Measurements from ENCODE around the gene SRD5A1.

SRD5A1 gene

DNA sequence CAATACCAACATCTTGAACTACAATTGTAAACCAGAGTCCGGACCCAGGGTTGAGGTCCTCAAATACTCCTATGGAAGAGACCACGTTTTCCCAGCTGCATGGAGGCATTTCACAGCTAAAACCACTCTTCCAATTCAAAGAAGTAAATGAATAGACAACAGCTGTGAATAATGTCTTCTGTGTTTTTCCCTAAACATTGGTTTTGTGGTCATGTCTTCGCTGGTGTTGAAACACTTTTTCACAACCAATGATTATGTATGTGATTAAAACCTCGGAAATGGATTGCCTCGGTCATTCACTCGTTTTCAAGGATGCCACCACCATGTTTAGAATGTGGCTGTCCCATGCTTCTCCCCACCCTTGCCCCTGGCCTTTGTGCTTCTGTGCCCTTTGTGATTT is 70.6 kb downstream of the SRD5A1 start:
- TF ChIP-seq, protein P1, sequence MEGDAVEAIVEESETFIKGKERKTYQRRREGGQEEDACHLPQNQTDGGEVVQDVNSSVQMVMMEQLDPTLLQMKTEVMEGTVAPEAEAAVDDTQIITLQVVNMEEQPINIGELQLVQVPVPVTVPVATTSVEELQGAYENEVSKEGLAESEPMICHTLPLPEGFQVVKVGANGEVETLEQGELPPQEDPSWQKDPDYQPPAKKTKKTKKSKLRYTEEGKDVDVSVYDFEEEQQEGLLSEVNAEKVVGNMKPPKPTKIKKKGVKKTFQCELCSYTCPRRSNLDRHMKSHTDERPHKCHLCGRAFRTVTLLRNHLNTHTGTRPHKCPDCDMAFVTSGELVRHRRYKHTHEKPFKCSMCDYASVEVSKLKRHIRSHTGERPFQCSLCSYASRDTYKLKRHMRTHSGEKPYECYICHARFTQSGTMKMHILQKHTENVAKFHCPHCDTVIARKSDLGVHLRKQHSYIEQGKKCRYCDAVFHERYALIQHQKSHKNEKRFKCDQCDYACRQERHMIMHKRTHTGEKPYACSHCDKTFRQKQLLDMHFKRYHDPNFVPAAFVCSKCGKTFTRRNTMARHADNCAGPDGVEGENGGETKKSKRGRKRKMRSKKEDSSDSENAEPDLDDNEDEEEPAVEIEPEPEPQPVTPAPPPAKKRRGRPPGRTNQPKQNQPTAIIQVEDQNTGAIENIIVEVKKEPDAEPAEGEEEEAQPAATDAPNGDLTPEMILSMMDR (IDR thresholded peaks at IDR 0.05): no peak
- Histone ChIP-seq H3K4me2 (ENCODE audit: low read length) (no peak overlapping the region), H3K27me3 (ENCODE audit: control insufficient read depth, insufficient read depth, low read length) (no peaks in the 10 kb centered on the region), H2AFZ (no peak overlapping the region), H3K9me3 (ENCODE audit: control insufficient read depth, low read length) (no peaks in the 10 kb centered on the region), H3K27ac (no peak overlapping the region), H3K9ac (no peak overlapping the region), H3K4me1 (no peaks in the 10 kb centered on the region), H3K79me2 (no peaks in the 10 kb centered on the region), H3K36me3 (ENCODE audit: control insufficient read depth, insufficient read depth, low read length) (no peaks in the 10 kb centered on the region), H3K4me3 (ENCODE audit: low read depth, low read length) (no peak overlapping the region)

DNA sequence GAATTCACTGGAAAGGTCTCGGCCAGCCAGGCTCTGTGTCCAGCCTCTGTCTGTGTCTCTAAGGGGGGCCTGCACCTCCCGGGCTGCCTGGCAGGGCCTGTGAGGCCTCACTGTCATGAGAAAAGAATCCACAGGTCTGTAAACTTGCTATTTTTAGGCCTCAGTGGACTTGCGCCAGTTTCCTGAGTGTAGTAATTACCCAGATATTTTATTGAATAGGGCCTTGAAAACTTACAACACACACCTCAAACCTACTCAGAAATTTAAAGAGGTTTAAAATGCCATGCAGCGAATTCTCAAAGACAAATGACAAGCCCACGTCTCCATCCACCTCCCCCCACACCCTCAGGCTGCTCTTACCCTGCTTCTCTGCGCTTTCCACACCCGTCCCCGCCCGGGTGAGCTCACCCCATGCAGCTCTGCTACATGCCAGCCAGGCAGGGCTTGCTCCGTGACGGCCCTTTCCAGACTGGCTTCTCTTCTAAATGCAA is 71.2 kb downstream of the SRD5A1 start:
- H3K9ac ChIP-seq: no peak overlapping the region
- H3K4me3 ChIP-seq (ENCODE audit: low read depth, low read length): no peak overlapping the region
- peak overlapping the region; percentile 28 for H2AFZ ChIP-seq
- H3K27ac ChIP-seq: no peak overlapping the region
- H3K27me3 ChIP-seq (ENCODE audit: control insufficient read depth, insufficient read depth, low read length): no peaks in the 10 kb centered on the region
- H3K36me3 ChIP-seq (ENCODE audit: control insufficient read depth, insufficient read depth, low read length): no peaks in the 10 kb centered on the region
- no peaks in the 10 kb centered on the region for H3K79me2 ChIP-seq
- H3K4me1 ChIP-seq: no peaks in the 10 kb centered on the region
- H3K9me3 ChIP-seq (ENCODE audit: control insufficient read depth, low read length): no peaks in the 10 kb centered on the region
- H3K4me2 ChIP-seq (ENCODE audit: low read length): no peak overlapping the region
- TF ChIP-seq, protein P1 (IDR thresholded peaks at IDR 0.05): no peak

DNA sequence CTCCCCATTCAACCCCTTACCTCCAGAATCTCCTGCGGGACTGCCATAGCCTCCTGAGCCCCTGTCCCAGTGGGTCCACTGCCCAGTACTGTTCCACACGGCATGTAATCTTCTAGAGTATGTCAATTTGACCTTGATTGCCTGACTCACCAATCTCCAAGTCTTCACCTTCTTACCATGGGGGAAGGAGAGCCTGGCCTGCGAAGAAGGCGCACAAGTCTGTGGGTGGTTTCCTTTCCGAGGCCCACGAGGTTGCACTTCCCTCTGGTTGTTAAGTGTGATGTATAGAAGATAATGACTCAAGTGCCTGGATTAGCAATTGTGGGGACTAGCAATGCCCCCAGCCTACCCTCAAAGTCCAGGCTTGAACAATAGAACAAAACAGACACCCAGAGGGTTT is 71.8 kb downstream of the SRD5A1 start:
- Histone ChIP-seq H3K79me2 (no peaks in the 10 kb centered on the region), H3K9ac (no peak overlapping the region), H3K4me3 (ENCODE audit: low read depth, low read length) (no peak overlapping the region), H2AFZ (no peak overlapping the region), H3K27me3 (ENCODE audit: control insufficient read depth, insufficient read depth, low read length) (no peaks in the 10 kb centered on the region), H3K27ac (no peak overlapping the region), H3K4me2 (ENCODE audit: low read length) (no peak overlapping the region), H3K4me1 (no peaks in the 10 kb centered on the region), H3K36me3 (ENCODE audit: control insufficient read depth, insufficient read depth, low read length) (no peaks in the 10 kb centered on the region), H3K9me3 (ENCODE audit: control insufficient read depth, low read length) (no peaks in the 10 kb centered on the region)
- TF ChIP-seq, protein P1 (IDR thresholded peaks at IDR 0.05): no peak

DNA sequence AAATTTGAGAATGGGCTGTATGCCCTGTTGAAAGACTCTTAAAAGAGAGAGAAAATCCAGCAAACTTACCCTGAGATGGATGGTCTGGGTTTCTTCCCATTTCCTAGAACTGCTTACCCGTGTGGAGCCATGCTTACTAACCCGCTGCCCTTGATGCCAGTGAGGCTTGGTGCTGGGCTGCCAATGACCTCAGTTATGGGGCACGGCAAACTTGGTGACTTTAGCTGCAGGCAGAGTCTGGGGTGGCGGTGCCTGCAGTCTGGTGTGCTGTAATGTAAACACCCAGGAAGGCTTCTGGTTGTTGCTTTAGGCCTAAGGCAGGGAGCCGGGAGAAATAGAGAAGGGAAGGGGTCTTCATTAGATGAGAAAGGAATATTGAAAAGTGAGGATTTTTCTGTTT is 72.7 kb downstream of the SRD5A1 start:
- Histone ChIP-seq H3K4me1 (no peaks in the 10 kb centered on the region), H3K9me3 (ENCODE audit: control insufficient read depth, low read length) (no peaks in the 10 kb centered on the region), H3K36me3 (ENCODE audit: control insufficient read depth, insufficient read depth, low read length) (no peaks in the 10 kb centered on the region), H3K9ac (no peak overlapping the region), H3K27ac (no peak overlapping the region), H3K4me2 (ENCODE audit: low read length) (no peak overlapping the region), H3K4me3 (ENCODE audit: low read depth, low read length) (no peak overlapping the region), H2AFZ (no peak overlapping the region), H3K79me2 (no peaks in the 10 kb centered on the region), H3K27me3 (ENCODE audit: control insufficient read depth, insufficient read depth, low read length) (no peaks in the 10 kb centered on the region)
- TF ChIP-seq, protein P1 (IDR thresholded peaks at IDR 0.05): no peak

DNA sequence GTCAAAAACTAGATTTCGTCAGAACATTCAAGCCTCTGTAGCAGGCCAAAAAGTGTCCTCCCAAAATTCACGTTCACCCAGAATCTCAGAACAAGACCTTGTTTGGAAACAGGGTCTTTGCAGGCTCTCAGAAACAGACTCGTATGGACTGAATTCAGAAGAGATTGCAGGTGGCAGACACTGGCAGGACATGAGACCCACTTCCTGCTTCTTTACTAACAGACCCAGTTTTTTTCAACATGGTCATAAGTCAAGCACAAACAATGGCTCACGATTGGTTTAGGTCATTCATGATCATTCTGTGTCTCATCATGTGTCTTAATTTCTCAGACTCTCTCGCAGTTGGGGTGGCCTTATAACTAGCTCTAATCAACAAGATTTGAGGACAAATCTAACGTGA is 74.6 kb downstream of the SRD5A1 start:
- Histone ChIP-seq H3K79me2 (no peaks in the 10 kb centered on the region), H3K9me3 (ENCODE audit: control insufficient read depth, low read length) (no peaks in the 10 kb centered on the region), H2AFZ (no peak overlapping the region), H3K4me1 (no peaks in the 10 kb centered on the region), H3K27me3 (ENCODE audit: control insufficient read depth, insufficient read depth, low read length) (no peaks in the 10 kb centered on the region), H3K36me3 (ENCODE audit: control insufficient read depth, insufficient read depth, low read length) (no peaks in the 10 kb centered on the region), H3K4me3 (ENCODE audit: low read depth, low read length) (no peak overlapping the region), H3K4me2 (ENCODE audit: low read length) (no peak overlapping the region), H3K9ac (no peak overlapping the region), H3K27ac (no peak overlapping the region)
- TF ChIP-seq, protein P1 (IDR thresholded peaks at IDR 0.05): no peak
